ENCODE measurements around the gene RNF166. TPM values are rescaled to one million over a fixed set of nuclear protein-coding genes. Genes with fewer than 3 reads are reported as not detected.

Gene RNF166
- total RNA-seq, 1 experiment from 2014 or later = 26.5 TPM

DNA sequence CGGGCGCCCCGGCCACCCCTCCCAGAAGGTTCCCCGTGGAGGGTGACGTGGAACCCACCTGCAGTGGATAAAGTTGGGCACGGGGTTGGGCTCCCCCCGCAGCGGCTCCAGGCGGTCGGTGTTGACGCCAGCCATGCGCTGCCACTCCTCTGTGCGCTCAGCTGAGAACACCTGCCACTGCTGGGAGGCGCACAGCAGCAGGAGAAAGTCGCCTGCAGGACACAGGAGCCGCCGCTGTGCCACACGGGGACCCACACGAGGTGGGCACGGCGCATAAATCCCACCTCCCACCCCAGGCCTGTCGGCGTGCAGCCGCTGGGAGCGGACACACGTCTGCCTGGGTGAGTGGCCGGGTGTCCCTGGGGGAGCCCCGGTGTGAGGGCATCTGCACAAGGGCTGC, 20.8 kb upstream of the RNF166 start:
- DNase-seq = no peak
- no peaks in the 10 kb centered on the region for H4K20me1 ChIP-seq (ENCODE audit: control insufficient read depth, insufficient read depth, insufficient read length)
- no peak overlapping the region for H3K18ac ChIP-seq (ENCODE audit: insufficient read length, low read depth, low read length)
- no peaks in the 10 kb centered on the region for H3K9me3 ChIP-seq (ENCODE audit: control insufficient read depth, low read depth, low read length)
- no peak overlapping the region for H2BK15ac ChIP-seq (ENCODE audit: low read depth, low read length)
- H3K14ac ChIP-seq (ENCODE audit: insufficient read depth, low read length) = no peak overlapping the region; the same call in 1 of the 2 replicates
- no peaks in the 10 kb centered on the region for H3K4me1 ChIP-seq (ENCODE audit: insufficient read depth, low read length)
- no peak overlapping the region for H2BK12ac ChIP-seq (ENCODE audit: insufficient read length, low read depth, low read length)
- H3K27ac ChIP-seq (ENCODE audit: insufficient read length, low read depth, low read length) = no peak overlapping the region
- no peaks in the 10 kb centered on the region for H3K79me1 ChIP-seq (ENCODE audit: insufficient read depth, low read depth, low read length, poor library complexity, severe bottlenecking)
- no peak overlapping the region for H3K56ac ChIP-seq (ENCODE audit: insufficient read length, low read depth, low read length)
- no peak overlapping the region for H2AFZ ChIP-seq (ENCODE audit: low read length)
- no peak overlapping the region for H2BK5ac ChIP-seq (ENCODE audit: insufficient read length, low read length)
- no peak overlapping the region for H2BK20ac ChIP-seq (ENCODE audit: low read depth, low read length, poor library complexity, severe bottlenecking)
- H3K79me2 ChIP-seq (ENCODE audit: insufficient read depth, low read length) = no peaks in the 10 kb centered on the region
- no peaks in the 10 kb centered on the region for H3K23me2 ChIP-seq (ENCODE audit: insufficient read length, low read depth, low read length, poor library complexity, severe bottlenecking)
- no peak overlapping the region for H3K9ac ChIP-seq (ENCODE audit: extremely low read depth, insufficient read length, low read length)
- no CpG with 5 or more reads among the region's 28 CpGs for WGBS (ENCODE audit: extremely low coverage, insufficient read length, low lambda C conversion rate)
- no peak overlapping the region for H4K91ac ChIP-seq (ENCODE audit: insufficient read length, low read depth, low read length)
- no peaks in the 10 kb centered on the region for H3K9me3 Mint-ChIP-seq
- H3K4me1 Mint-ChIP-seq = no peaks in the 10 kb centered on the region
- H3K36me3 Mint-ChIP-seq (ENCODE audit: insufficient read depth in 1 of 3, low read depth in 3 of 3) = peaks cover 4 to 20% (median 9%) of the 10 kb centered on the region in 3 experiments; a peak in 5 of 7 replicates
- H4K5ac ChIP-seq (ENCODE audit: insufficient read length, low read depth, low read length) = no peak overlapping the region
- H4K8ac ChIP-seq (replicated peaks; ENCODE audit: insufficient read length, low read depth, low read length) = no peak overlapping the region
- no peak overlapping the region for H3K4me3 Mint-ChIP-seq
- H3K4me2 ChIP-seq (ENCODE audit: insufficient read depth, insufficient read length, low read length) = no peak overlapping the region
- H3T11ph ChIP-seq (ENCODE audit: low read length) = no peak overlapping the region
- no peak overlapping the region for H2BK120ac ChIP-seq (ENCODE audit: low read depth, low read length, poor library complexity, severe bottlenecking)
- no peak overlapping the region for H3K23ac ChIP-seq (ENCODE audit: insufficient read length, low read depth, low read length)
- H2AK5ac ChIP-seq (ENCODE audit: insufficient read length, low read length) = no peak overlapping the region
- no peaks in the 10 kb centered on the region; the same call in 1 of the 2 replicates for H3K27me3 Mint-ChIP-seq (ENCODE audit: low read depth)
- H3K27me3 ChIP-seq (ENCODE audit: insufficient read depth, low read length) = no peaks in the 10 kb centered on the region
- TF ChIP-seq, protein P1, sequence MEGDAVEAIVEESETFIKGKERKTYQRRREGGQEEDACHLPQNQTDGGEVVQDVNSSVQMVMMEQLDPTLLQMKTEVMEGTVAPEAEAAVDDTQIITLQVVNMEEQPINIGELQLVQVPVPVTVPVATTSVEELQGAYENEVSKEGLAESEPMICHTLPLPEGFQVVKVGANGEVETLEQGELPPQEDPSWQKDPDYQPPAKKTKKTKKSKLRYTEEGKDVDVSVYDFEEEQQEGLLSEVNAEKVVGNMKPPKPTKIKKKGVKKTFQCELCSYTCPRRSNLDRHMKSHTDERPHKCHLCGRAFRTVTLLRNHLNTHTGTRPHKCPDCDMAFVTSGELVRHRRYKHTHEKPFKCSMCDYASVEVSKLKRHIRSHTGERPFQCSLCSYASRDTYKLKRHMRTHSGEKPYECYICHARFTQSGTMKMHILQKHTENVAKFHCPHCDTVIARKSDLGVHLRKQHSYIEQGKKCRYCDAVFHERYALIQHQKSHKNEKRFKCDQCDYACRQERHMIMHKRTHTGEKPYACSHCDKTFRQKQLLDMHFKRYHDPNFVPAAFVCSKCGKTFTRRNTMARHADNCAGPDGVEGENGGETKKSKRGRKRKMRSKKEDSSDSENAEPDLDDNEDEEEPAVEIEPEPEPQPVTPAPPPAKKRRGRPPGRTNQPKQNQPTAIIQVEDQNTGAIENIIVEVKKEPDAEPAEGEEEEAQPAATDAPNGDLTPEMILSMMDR (conservative IDR thresholded peaks at IDR 0.05) = no peak
- peak overlapping the region in 1 of 3 experiments; percentile 55; a peak in 1 of 7 replicates for H3K27ac Mint-ChIP-seq
- H3K4ac ChIP-seq (ENCODE audit: low read depth, low read length) = no peak overlapping the region

All from H9 (cell line).